Measurements from ENCODE around the gene TIMD4. TPM values are rescaled to one million over a fixed set of nuclear protein-coding genes. Genes with fewer than 3 reads are reported as not detected.

Gene TIMD4
- total and polyA plus RNA-seq, 4 donors, result 0.10 to 1.5 (median 0.16) TPM; not detected in 1

GRCh38 chr5:156892223-156892622, 70.8 kb downstream of the TIMD4 start:
- DNase-seq, result no peak
- no peak for ATAC-seq (ENCODE audit: insufficient read depth, low FRiP score)
- Histone ChIP-seq H3K9ac (ENCODE audit: insufficient read depth in 1 of 2, low read length in 2 of 2) (no peak overlapping the region), H3K27me3 (ENCODE audit: control insufficient read depth in 3 of 3, insufficient read depth in 3 of 3, low read length in 2 of 3) (no peaks in the 10 kb centered on the region), H3K27ac (ENCODE audit: low read depth in 1 of 2, low read length in 1 of 2) (no peak overlapping the region), H3K9me3 (ENCODE audit: control insufficient read depth in 4 of 4, insufficient read depth in 3 of 4, low read length in 3 of 4) (no peaks in the 10 kb centered on the region), H3K36me3 (ENCODE audit: control insufficient read depth in 4 of 4, insufficient read depth in 4 of 4, low read length in 4 of 4) (no peaks in the 10 kb centered on the region), H3K4me3 (no peak overlapping the region), H3K4me1 (ENCODE audit: control insufficient read depth in 5 of 5, insufficient read depth in 5 of 5, low read length in 5 of 5) (no peaks in the 10 kb centered on the region)
- TF ChIP-seq CTCF (IDR thresholded peaks at IDR 0.05; ENCODE audit: control extremely low read depth, extremely low read depth), result no peak
- 80 to 89% methylated on average over 1 of the region's 1 CpG for WGBS, 2 donors

GRCh38 chr5:156888520-156888919, 74.5 kb downstream of the TIMD4 start:
- ATAC-seq (ENCODE audit: insufficient read depth, low FRiP score) (no peak), DNase-seq (no peak)
- Histone ChIP-seq H3K27me3 (ENCODE audit: control insufficient read depth in 3 of 3, insufficient read depth in 3 of 3, low read length in 2 of 3) (no peaks in the 10 kb centered on the region), H3K9ac (ENCODE audit: insufficient read depth in 1 of 2, low read length in 2 of 2) (no peak overlapping the region), H3K27ac (ENCODE audit: low read depth in 1 of 2, low read length in 1 of 2) (no peak overlapping the region), H3K4me1 (ENCODE audit: control insufficient read depth in 5 of 5, insufficient read depth in 5 of 5, low read length in 5 of 5) (no peaks in the 10 kb centered on the region), H3K36me3 (ENCODE audit: control insufficient read depth in 4 of 4, insufficient read depth in 4 of 4, low read length in 4 of 4) (no peaks in the 10 kb centered on the region), H3K9me3 (ENCODE audit: control insufficient read depth in 4 of 4, insufficient read depth in 3 of 4, low read length in 3 of 4) (no peaks in the 10 kb centered on the region), H3K4me3 (no peak overlapping the region)
- WGBS, 2 donors, result 85 to 93% methylated on average over 2 of the region's 2 CpGs
- TF ChIP-seq CTCF (IDR thresholded peaks at IDR 0.05; ENCODE audit: control extremely low read depth, extremely low read depth), result no peak

- no peak overlapping the region for H3K27ac ChIP-seq (ENCODE audit: low read depth in 1 of 2, low read length in 1 of 2)
- H3K36me3 ChIP-seq (ENCODE audit: control insufficient read depth in 4 of 4, insufficient read depth in 4 of 4, low read length in 4 of 4), result no peaks in the 10 kb centered on the region
- no peaks in the 10 kb centered on the region for H3K9me3 ChIP-seq (ENCODE audit: control insufficient read depth in 4 of 4, insufficient read depth in 3 of 4, low read length in 3 of 4)
- no peak overlapping the region for H3K4me3 ChIP-seq
- no peak for DNase-seq
- no peaks in the 10 kb centered on the region for H3K27me3 ChIP-seq (ENCODE audit: control insufficient read depth in 3 of 3, insufficient read depth in 3 of 3, low read length in 2 of 3)
- WGBS, 2 donors, result 45 to 53% methylated on average over 3 of the region's 3 CpGs
- TF ChIP-seq CTCF (IDR thresholded peaks at IDR 0.05; ENCODE audit: control extremely low read depth, extremely low read depth), result no peak
- ATAC-seq (ENCODE audit: insufficient read depth, low FRiP score), result no peak
- H3K4me1 ChIP-seq (ENCODE audit: control insufficient read depth in 5 of 5, insufficient read depth in 5 of 5, low read length in 5 of 5), result no peaks in the 10 kb centered on the region
- no peak overlapping the region for H3K9ac ChIP-seq (ENCODE audit: insufficient read depth in 1 of 2, low read length in 2 of 2)
Observed at GRCh38 chr5:156883316-156883875, 79.6 kb downstream of the TIMD4 start.

Measured in lung (tissue), 12 donors.